ENCODE measurements around the gene TNRC6A. TPM values are rescaled to one million over a fixed set of nuclear protein-coding genes. Genes with fewer than 3 reads are reported as not detected.

Gene TNRC6A
- total RNA-seq, 1 experiment from 2014 or later = 72.4 TPM

GRCh38 chr16:24769806-24770205, 40.4 kb downstream of the TNRC6A start:
- no peaks in the 10 kb centered on the region for H4K20me1 ChIP-seq (ENCODE audit: insufficient read depth, low read depth, low read length)
- H3K27ac ChIP-seq (ENCODE audit: low read length) = no peak overlapping the region
- H3K27me3 ChIP-seq (ENCODE audit: low read length) = no peaks in the 10 kb centered on the region
- H3K4me2 ChIP-seq (ENCODE audit: low read depth, low read length, poor library complexity, severe bottlenecking) = no peak overlapping the region
- no peak overlapping the region for H3K4me3 ChIP-seq (ENCODE audit: low read length)
- peaks cover 30% of the 10 kb centered on the region for H3K4me1 ChIP-seq (ENCODE audit: low read length)
- no peak overlapping the region for H2AFZ ChIP-seq (ENCODE audit: low read length)
- no peaks in the 10 kb centered on the region for H3K9me3 ChIP-seq (ENCODE audit: low read length)
- DNase-seq = no peak
- H3K9ac ChIP-seq (ENCODE audit: low read length) = no peak overlapping the region
- H3K36me3 ChIP-seq (ENCODE audit: insufficient read depth, low read length) = peaks cover 14% of the 10 kb centered on the region
- H3K79me2 ChIP-seq (ENCODE audit: low read length) = peaks cover 92% of the 10 kb centered on the region
- H3K9me2 ChIP-seq (replicated peaks; ENCODE audit: insufficient read depth, low read length) = no peaks in the 10 kb centered on the region

- H3K9ac ChIP-seq (ENCODE audit: low read length) = no peak overlapping the region
- no peak overlapping the region for H3K27ac ChIP-seq (ENCODE audit: low read length)
- H3K4me3 ChIP-seq (ENCODE audit: low read length) = no peak overlapping the region
- H2AFZ ChIP-seq (ENCODE audit: low read length) = no peak overlapping the region
- H4K20me1 ChIP-seq (ENCODE audit: insufficient read depth, low read depth, low read length) = no peaks in the 10 kb centered on the region
- no peak for DNase-seq
- no peaks in the 10 kb centered on the region for H3K9me3 ChIP-seq (ENCODE audit: low read length)
- H3K4me1 ChIP-seq (ENCODE audit: low read length) = peaks cover 16% of the 10 kb centered on the region
- peaks cover 17% of the 10 kb centered on the region for H3K36me3 ChIP-seq (ENCODE audit: insufficient read depth, low read length)
- no peaks in the 10 kb centered on the region for H3K9me2 ChIP-seq (replicated peaks; ENCODE audit: insufficient read depth, low read length)
- peaks cover 92% of the 10 kb centered on the region for H3K79me2 ChIP-seq (ENCODE audit: low read length)
- H3K4me2 ChIP-seq (ENCODE audit: low read depth, low read length, poor library complexity, severe bottlenecking) = no peak overlapping the region
- no peaks in the 10 kb centered on the region for H3K27me3 ChIP-seq (ENCODE audit: low read length)
Measured at GRCh38 chr16:24771132-24771778, 41.8 kb downstream of the TNRC6A start.

GRCh38 chr16:24771779-24772157, 42.3 kb downstream of the TNRC6A start:
- no peak overlapping the region for H3K4me3 ChIP-seq (ENCODE audit: low read length)
- no peaks in the 10 kb centered on the region for H4K20me1 ChIP-seq (ENCODE audit: insufficient read depth, low read depth, low read length)
- H3K4me1 ChIP-seq (ENCODE audit: low read length) = peaks cover 11% of the 10 kb centered on the region
- H3K79me2 ChIP-seq (ENCODE audit: low read length) = peaks cover 94% of the 10 kb centered on the region
- H3K36me3 ChIP-seq (ENCODE audit: insufficient read depth, low read length) = peaks cover 19% of the 10 kb centered on the region
- H3K4me2 ChIP-seq (ENCODE audit: low read depth, low read length, poor library complexity, severe bottlenecking) = no peak overlapping the region
- H3K9me3 ChIP-seq (ENCODE audit: low read length) = no peaks in the 10 kb centered on the region
- H3K27me3 ChIP-seq (ENCODE audit: low read length) = no peaks in the 10 kb centered on the region
- H3K9me2 ChIP-seq (replicated peaks; ENCODE audit: insufficient read depth, low read length) = no peaks in the 10 kb centered on the region
- no peak for DNase-seq
- no peak overlapping the region for H2AFZ ChIP-seq (ENCODE audit: low read length)
- H3K9ac ChIP-seq (ENCODE audit: low read length) = no peak overlapping the region
- H3K27ac ChIP-seq (ENCODE audit: low read length) = no peak overlapping the region

DNA sequence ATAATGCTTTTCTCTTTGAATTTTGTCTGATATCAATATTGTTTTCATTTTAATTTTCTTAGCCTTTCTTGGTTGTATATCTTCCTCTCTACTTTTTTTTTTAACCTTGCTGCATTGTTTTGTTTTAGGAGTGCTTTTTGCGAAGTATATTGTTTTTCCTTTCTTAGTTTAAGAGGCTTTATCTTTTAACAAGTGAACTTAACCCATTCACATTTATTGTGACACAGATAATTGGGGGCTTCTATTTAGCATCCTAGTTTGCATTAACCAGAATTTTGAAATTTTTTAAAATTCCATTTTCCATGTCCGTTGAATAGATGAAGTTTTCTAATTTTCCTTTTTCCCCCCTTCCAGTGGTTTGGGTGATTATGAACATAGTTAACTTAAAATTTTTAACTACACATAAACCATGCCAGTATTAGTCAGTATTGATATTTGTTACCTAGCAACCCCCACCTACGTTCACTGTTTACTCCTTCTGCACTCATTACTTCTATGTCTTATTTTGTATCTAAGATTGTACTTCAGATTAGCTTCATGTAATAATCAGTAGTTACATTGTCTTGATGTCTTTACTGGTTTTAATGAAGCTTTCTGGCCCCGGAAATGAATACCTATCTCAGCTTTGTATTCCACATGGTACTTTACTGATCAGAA, 44.4 kb downstream of the TNRC6A start:
- Histone ChIP-seq H3K4me1 (ENCODE audit: low read length) (no peaks in the 10 kb centered on the region), H3K9ac (ENCODE audit: low read length) (no peak overlapping the region), H2AFZ (ENCODE audit: low read length) (no peak overlapping the region), H4K20me1 (ENCODE audit: insufficient read depth, low read depth, low read length) (no peaks in the 10 kb centered on the region), H3K27me3 (ENCODE audit: low read length) (no peaks in the 10 kb centered on the region), H3K9me2 (replicated peaks; ENCODE audit: insufficient read depth, low read length) (no peaks in the 10 kb centered on the region), H3K36me3 (ENCODE audit: insufficient read depth, low read length) (peaks cover 25% of the 10 kb centered on the region), H3K27ac (ENCODE audit: low read length) (no peak overlapping the region), H3K4me2 (ENCODE audit: low read depth, low read length, poor library complexity, severe bottlenecking) (no peak overlapping the region), H3K9me3 (ENCODE audit: low read length) (no peaks in the 10 kb centered on the region), H3K79me2 (ENCODE audit: low read length) (peaks cover 91% of the 10 kb centered on the region), H3K4me3 (ENCODE audit: low read length) (no peak overlapping the region)
- no peak for DNase-seq

DNA sequence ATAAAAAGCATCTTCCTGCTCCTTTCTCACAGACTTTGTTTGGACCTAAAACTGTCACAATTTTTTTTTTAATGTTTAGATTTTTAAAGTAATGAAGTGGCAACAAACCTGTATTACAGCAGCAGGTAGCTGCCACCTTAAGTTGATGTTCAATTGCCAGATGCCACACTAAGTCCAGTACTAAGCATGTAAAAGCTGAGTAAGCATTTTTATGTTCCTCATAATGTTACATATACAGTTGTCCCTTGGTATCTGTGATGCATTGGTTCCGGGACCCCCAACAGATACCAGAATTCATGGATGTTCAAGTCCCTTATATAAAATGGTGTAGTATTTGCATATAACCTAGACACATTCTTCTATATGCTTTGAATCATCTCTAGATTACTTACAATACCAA, 45.1 kb downstream of the TNRC6A start:
- no peak overlapping the region for H3K4me3 ChIP-seq (ENCODE audit: low read length)
- peaks cover 31% of the 10 kb centered on the region for H3K36me3 ChIP-seq (ENCODE audit: insufficient read depth, low read length)
- no peaks in the 10 kb centered on the region for H3K9me2 ChIP-seq (replicated peaks; ENCODE audit: insufficient read depth, low read length)
- peaks cover 91% of the 10 kb centered on the region for H3K79me2 ChIP-seq (ENCODE audit: low read length)
- no peak for DNase-seq
- no peaks in the 10 kb centered on the region for H3K4me1 ChIP-seq (ENCODE audit: low read length)
- H3K27me3 ChIP-seq (ENCODE audit: low read length) = no peaks in the 10 kb centered on the region
- no peak overlapping the region for H3K27ac ChIP-seq (ENCODE audit: low read length)
- H3K4me2 ChIP-seq (ENCODE audit: low read depth, low read length, poor library complexity, severe bottlenecking) = no peak overlapping the region
- H3K9me3 ChIP-seq (ENCODE audit: low read length) = no peaks in the 10 kb centered on the region
- no peaks in the 10 kb centered on the region for H4K20me1 ChIP-seq (ENCODE audit: insufficient read depth, low read depth, low read length)
- H2AFZ ChIP-seq (ENCODE audit: low read length) = no peak overlapping the region
- H3K9ac ChIP-seq (ENCODE audit: low read length) = no peak overlapping the region

DNA sequence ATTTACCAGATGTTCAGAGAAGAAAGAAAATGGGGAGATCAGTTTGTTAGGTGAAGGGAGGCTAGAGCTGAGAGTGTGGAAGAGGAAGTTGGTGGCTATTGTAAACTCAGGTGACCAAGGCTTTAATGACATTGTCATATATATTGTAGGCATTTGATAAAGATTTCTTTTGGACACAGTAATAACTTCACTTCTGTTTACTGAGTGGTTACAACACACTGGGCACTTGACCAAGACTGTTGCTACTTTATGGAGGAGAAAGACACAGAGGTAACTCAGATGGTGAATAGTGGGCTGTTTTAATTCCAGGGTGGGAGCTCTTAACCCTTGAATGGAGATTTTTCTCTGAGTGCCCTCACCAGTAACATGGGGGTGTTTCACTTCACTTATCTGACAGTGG, 46.0 kb downstream of the TNRC6A start:
- H3K36me3 ChIP-seq (ENCODE audit: insufficient read depth, low read length) = peaks cover 41% of the 10 kb centered on the region; the same call in 1 of the 2 replicates
- no peaks in the 10 kb centered on the region for H4K20me1 ChIP-seq (ENCODE audit: insufficient read depth, low read depth, low read length)
- no peak overlapping the region for H3K9ac ChIP-seq (ENCODE audit: low read length)
- no peak for DNase-seq
- peaks cover 91% of the 10 kb centered on the region for H3K79me2 ChIP-seq (ENCODE audit: low read length)
- H3K27ac ChIP-seq (ENCODE audit: low read length) = no peak overlapping the region
- no peaks in the 10 kb centered on the region for H3K4me1 ChIP-seq (ENCODE audit: low read length)
- H3K4me2 ChIP-seq (ENCODE audit: low read depth, low read length, poor library complexity, severe bottlenecking) = no peak overlapping the region
- H3K4me3 ChIP-seq (ENCODE audit: low read length) = no peak overlapping the region
- H2AFZ ChIP-seq (ENCODE audit: low read length) = no peak overlapping the region
- H3K27me3 ChIP-seq (ENCODE audit: low read length) = no peaks in the 10 kb centered on the region
- no peaks in the 10 kb centered on the region for H3K9me3 ChIP-seq (ENCODE audit: low read length)
- H3K9me2 ChIP-seq (replicated peaks; ENCODE audit: insufficient read depth, low read length) = no peaks in the 10 kb centered on the region

DNA sequence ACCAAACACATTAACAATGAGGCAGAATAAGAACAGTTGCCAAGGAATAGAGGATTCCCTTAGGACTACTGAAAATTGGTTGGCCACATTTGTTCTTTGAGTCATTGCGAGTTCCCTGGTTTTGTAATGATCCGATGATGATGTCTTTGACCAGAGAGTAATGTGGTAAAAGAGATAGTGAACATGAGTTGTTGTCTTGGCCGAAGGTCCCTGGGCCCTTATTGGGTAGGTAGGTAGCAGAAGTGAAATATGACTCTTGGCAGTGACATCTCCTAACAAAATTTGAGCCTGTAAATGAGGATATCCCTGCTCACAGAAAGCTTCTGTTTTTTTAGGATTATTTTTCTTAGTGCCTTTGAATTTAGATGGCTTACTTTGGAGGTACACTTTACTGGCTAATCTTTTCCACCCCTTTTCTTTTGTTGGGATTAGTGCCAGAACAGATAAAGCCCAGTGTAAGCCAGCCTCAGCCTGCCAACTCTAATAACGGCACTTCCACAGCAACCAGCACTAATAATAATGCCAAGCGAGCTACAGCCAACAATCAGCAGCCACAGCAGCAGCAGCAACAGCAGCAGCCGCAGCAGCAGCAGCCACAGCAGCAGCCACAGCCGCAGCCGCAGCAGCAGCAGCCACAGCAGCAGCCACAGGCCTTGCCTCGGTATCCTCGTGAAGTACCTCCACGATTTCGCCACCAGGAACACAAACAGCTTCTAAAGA, 47.2 kb downstream of the TNRC6A start:
- Histone ChIP-seq H2AFZ (ENCODE audit: low read length) (no peak overlapping the region), H3K9me2 (replicated peaks; ENCODE audit: insufficient read depth, low read length) (no peaks in the 10 kb centered on the region), H3K9me3 (ENCODE audit: low read length) (no peaks in the 10 kb centered on the region), H3K79me2 (ENCODE audit: low read length) (peaks cover 84% of the 10 kb centered on the region), H3K4me3 (ENCODE audit: low read length) (no peak overlapping the region), H4K20me1 (ENCODE audit: insufficient read depth, low read depth, low read length) (no peaks in the 10 kb centered on the region), H3K27me3 (ENCODE audit: low read length) (no peaks in the 10 kb centered on the region), H3K9ac (ENCODE audit: low read length) (no peak overlapping the region), H3K27ac (ENCODE audit: low read length) (no peak overlapping the region), H3K36me3 (ENCODE audit: insufficient read depth, low read length) (peaks cover 49% of the 10 kb centered on the region; the same call in 1 of the 2 replicates), H3K4me1 (ENCODE audit: low read length) (no peaks in the 10 kb centered on the region), H3K4me2 (ENCODE audit: low read depth, low read length, poor library complexity, severe bottlenecking) (no peak overlapping the region)
- DNase-seq = no peak

GRCh38 chr16:24778671-24779070, 49.2 kb downstream of the TNRC6A start:
- Histone ChIP-seq H3K4me1 (ENCODE audit: low read length) (no peaks in the 10 kb centered on the region), H3K9ac (ENCODE audit: low read length) (no peak overlapping the region), H3K79me2 (ENCODE audit: low read length) (peaks cover 68% of the 10 kb centered on the region), H3K36me3 (ENCODE audit: insufficient read depth, low read length) (peaks cover 48% of the 10 kb centered on the region; the same call in 1 of the 2 replicates), H3K9me3 (ENCODE audit: low read length) (no peaks in the 10 kb centered on the region), H3K9me2 (replicated peaks; ENCODE audit: insufficient read depth, low read length) (no peaks in the 10 kb centered on the region), H3K27me3 (ENCODE audit: low read length) (no peaks in the 10 kb centered on the region), H3K27ac (ENCODE audit: low read length) (no peak overlapping the region), H3K4me2 (ENCODE audit: low read depth, low read length, poor library complexity, severe bottlenecking) (no peak overlapping the region), H3K4me3 (ENCODE audit: low read length) (no peak overlapping the region), H2AFZ (ENCODE audit: low read length) (no peak overlapping the region), H4K20me1 (ENCODE audit: insufficient read depth, low read depth, low read length) (no peaks in the 10 kb centered on the region)
- no peak for DNase-seq

All from Karpas-422 (cell line).